GM21723 (cell line): ENCODE results near the gene COL27A1.

Source experiments
- ATAC-seq: cut with Tn5 transposase; IDR thresholded peaks from one replicate; pipeline ENCODE4 v1.9.1; 2021; ENCODE audit warnings: mild to moderate bottlenecking, moderate library complexity; ENCODE audit not compliant: unreplicated experiment

The COL27A1 gene

DNA sequence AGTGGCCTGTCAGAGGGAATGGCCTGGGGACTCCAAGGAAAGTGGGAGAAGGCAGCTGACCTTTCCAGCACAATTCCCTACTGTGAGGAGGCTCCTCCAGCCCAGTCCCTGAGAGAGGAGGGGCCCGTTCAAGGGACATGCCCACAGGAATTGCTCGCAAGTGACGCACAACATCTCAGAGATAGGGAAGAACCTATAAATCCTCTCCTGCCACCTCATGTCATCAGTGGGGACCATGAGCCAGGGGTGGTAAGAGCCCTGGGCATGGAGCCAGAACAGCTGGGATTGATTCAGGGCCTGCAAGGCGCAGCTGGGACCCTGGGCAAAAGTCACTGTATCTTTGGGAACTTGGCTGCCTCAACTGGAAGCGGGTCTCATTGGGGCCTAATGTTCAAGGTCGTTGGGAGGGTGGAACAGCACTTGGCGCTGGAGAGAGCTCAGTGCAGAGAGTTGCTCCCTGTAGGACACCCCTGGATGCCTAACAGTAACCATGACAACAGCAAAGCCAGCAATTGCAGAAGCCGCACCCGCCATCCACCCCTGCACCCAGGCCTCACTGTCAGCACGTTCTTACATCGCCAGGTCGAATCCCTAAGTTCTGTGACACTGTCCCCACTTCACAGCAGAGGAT lies 126.3 kb downstream of the COL27A1 start:
- ATAC-seq: no peak

DNA sequence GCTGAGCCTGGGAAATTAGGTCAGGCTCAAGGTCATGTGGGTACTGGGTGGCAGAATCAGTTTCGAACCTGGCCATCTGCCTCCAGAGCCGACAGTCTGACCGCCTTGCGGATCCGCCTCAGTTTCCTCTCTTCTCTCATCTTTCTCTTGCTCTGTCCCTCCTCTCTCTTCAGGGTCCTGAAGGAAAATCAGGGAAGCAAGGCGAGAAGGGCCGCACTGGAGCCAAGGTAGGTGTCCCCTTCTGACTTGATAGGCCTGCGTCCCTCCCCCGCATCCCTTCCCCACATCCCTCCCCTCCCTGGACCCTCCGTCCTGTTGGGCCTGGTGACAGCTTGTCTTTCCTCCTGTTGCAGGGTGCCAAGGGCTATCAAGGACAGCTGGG lies 126.8 kb downstream of the COL27A1 start:
- no peak for ATAC-seq

DNA sequence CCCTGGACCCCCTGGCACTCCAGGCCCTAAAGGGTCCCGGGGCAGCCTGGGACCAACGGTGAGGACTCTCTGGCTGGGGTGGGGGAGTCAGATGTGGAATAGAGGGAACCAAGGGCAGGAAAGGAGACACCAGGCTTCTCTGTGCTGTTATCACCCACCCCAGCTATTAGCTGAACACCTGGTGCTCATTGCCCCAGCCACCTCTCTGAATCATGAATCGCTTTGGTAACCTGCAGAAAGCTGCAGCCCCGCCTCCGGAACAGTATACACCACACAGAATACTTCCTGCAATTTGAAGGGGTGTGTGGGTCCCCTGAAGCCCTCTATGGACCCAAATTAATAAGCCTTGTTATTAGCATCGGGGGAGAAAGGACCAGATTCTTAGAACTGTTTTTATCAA lies 127.2 kb downstream of the COL27A1 start:
- no peak for ATAC-seq

DNA sequence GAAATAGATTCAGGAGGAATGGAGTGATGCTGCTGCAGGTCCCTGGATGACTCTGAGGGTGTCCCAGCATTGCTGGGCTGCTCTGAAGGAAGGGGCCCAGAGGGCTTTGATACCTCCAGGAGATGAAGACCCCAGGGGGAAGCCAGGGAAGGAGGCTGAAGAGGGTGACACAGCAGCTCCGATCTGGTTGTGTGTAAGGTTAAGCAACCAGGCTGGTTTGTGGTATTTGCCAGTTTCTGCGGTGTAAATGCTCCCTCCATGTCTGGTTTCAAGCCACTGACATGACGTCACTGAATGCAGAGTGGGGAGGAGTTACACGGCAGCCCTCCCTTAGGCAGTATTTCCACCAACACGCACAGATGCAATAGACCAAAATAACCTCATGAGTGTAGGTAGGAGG lies 127.6 kb downstream of the COL27A1 start:
- no peak for ATAC-seq

DNA sequence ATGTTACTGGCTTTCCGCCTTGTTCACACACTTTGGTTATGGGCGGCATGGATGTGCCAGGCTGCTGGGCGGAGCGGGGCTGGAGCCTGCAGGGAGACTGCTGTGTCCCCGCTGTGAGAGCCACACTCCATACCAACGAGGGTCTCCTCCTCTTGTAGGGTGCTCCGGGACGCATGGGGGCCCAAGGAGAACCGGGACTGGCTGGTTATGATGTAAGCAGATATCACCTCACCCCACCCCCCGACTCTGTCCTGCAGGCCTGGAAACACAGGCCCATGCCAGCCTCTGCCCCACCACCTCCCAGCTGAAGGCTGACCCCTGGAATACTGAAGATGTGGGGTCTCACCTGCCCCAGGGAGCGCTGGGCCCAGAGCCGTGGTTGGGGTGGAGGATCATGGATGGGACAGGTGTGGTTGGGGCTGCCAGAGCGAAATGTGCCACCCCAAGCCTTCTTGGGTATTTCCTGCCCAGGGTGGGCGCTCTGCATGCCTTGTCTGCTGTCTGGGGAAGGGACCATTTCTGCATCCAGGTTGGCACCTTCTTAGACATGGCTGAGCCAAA lies 128.3 kb downstream of the COL27A1 start:
- no peak for ATAC-seq

DNA sequence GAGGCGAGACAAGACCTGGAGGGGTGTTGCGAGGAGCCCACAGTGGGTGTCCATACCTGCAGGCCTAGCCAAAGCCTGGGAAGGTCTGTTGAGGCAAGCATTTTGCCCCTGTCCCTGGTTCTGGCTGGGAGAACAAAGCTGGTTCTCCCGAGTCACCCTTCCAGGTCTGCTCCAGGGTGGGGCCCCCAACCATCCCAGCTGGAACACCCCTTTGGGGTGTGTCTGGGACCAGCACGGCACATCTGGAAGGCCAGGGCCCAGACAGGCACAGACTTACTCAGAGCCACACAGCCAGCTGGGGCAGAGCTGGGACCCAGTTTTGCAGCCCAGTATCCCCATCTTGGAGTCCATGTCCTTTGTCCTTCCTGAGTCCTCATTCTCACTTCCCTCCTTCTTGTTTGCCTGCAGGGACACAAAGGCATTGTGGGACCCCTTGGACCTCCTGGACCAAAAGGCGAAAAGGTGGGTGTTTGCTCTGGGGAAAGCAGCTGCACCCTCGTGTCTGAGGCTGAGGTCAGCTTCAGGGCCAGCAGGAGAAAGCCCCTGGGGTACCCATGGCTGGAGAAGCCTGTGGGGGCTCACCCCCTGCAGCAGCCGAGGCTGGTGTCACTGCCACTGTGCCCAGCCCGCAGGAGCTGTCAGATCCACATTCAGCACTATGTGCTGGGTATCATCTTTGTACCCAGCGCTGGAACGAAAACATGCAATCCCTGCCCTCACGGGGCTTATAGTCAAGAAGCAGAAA lies 129.2 kb downstream of the COL27A1 start:
- ATAC-seq: no peak

DNA sequence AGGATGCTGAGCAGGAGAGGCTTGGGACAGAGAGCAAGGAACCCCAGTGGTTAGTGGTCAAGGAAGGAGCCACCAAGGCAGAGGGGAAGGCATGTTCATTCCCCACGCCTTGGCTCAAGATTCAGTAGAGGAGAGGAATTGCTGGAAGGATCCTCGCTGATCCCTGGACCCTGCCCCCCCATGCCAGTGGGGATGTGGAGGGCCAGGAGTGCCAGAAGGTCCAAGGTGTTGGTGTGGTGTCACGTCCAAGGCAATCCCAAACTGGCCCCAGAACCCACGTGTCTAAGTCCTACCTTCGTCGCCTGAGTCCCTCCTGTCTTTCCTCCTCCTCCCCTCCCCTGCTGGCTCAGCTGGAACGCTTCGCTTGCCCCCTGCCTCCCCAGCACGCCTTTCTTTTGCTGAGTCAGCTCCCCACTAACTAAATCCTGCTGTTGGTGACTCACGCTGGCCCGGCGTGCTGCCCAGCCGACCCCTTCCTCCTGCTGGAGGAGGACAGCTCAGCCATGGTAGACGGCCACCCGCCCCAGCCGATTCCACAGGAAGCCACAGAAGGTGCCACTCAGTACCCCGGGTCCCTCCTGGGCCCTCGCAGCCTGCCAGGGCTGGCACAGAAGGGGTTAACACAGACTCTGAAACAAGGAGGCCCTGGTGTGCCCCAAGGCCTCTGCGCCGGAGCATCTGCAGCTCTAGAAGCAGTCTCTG lies 130.0 kb downstream of the COL27A1 start:
- ATAC-seq: no peak

DNA sequence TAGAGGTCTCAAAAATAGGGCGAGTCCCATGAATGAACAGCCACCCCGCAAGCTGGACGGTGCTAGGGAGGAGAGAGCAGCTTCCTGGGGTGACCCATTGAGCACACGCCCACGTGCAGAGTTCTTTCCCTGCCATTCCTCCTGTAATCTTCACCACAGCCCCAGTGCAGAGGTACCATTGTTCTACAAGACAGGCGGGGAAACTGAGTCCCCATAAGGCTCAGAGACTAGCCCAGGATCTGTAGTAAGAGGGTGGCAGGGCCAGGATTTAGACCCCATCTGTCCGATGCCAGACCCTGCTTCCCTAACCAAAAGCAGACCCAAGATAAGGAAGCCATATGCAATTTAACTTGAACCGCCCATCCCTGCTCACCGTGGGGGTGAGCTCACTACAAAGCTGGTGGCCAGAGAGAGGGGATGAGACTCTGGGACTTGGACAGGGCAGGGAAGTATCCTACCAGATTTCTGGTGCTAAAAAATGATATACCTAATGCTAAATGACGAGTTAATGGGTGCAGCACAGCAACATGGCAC lies 130.9 kb downstream of the COL27A1 start:
- no peak for ATAC-seq

DNA sequence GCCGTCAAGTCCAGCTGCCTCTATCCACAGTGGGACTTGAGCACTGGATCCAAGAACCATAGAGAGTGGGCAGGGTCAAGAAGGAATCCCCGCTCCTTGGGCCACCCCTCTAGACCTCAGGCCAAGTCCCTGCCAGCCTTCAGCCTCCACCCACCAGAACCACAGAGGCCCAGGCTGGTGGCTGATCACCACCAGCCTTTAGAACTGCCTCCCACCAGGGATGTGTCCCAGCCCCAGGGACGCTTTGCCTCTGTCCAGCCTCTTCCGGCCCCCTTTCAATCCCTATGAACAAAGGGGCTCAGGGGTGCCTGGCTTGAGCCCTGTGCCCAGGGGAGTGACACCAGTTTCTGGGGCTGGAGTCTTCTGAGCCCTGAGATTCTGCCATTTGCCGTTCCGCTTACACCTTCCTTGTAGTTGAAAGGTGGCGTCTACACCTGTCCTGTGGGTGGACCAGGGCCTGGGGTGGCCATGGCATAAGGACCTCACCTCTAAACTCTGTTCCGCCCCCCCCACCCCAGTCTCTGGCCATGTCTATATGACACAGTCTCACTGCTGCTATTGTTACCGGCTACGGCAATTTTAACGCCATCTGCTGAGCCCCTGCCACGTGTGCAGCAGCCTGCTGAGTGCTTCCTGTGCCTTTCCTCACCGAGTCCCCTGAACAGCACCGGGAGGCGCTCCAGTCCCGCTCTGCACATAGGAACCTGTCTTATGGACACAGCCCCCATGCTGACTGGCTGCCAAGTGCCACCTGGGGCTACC lies 131.8 kb downstream of the COL27A1 start:
- no peak for ATAC-seq

DNA sequence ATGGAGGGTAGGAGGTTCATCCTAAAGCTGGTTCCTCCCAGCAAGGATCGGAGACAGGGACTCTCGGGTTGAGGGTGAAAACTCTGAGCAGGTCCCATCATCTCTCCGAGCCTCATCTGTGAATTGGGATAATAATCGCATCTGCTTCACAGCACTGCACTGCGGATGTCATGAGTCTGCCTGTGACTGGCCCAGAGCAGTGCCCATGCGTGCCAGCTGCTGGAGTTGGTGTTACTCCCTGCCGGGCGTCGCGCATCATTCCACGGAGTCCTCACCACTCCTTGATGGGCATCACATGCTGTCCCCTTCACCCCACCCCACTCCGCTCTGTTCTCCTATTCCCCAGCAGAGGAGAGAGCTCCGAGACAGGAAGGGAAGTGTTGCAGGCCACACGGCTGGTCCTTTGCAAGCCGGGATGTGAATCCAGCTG lies 132.4 kb downstream of the COL27A1 start:
- no peak for ATAC-seq

DNA sequence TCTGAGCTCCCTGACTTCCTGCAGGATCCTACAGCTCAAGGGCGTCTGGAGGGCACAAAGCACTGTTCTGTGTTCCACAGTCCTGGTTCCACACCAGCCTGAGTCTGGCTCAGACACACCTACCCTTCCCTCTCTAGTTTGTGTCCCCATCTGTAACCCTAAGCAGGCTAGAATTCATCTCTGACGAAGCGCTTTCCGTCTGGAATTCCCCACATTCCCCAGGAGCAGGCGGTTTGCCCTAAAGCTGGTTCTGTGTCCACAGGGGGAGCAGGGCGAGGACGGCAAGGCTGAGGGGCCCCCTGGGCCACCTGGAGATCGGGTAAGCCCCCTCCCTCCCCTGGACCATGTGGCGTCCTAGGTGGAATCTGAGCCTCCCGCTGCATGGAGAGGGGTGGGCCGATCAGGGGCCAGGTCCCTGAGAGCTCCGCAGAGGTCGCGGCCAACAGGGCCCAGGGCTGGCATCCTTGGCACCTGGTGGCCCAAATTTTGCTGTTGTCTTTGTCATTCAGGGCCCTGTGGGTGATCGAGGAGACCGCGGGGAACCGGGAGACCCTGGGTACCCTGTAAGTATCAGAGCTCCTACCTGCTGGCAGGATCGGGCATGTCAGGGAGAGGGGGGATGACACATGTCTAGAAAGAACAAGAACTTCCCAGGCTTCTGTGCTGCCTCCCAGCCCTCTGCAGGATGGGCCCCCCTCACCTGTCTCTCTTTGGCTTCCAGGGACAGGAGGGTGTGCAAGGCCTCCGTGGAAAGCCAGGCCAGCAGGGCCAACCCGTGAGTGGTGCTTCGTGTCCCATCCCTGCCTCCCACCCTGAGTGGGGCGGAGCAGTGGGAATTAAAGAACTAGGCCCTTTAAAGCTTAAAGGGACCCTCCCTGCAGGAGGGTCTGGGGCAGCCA lies 133.1 kb downstream of the COL27A1 start:
- no peak for ATAC-seq

DNA sequence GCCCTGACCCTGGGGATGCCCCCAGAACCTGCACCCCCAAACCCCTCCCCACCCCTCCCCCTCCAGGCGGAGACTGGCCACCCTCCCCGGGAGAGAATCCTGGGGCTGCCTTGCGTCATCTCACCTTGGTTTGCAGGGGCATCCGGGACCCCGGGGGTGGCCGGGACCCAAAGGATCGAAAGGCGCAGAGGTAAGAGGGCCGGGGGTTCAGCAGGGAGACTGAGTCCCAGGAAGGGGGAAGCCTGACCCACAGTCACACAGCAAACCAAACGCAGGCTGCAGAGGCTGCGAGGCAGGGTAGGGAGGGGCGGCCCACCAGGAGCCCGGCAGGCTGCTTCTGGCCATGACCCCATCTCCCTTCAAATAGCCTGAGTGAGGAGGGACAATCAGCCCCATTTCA lies 133.8 kb downstream of the COL27A1 start:
- no peak for ATAC-seq

DNA sequence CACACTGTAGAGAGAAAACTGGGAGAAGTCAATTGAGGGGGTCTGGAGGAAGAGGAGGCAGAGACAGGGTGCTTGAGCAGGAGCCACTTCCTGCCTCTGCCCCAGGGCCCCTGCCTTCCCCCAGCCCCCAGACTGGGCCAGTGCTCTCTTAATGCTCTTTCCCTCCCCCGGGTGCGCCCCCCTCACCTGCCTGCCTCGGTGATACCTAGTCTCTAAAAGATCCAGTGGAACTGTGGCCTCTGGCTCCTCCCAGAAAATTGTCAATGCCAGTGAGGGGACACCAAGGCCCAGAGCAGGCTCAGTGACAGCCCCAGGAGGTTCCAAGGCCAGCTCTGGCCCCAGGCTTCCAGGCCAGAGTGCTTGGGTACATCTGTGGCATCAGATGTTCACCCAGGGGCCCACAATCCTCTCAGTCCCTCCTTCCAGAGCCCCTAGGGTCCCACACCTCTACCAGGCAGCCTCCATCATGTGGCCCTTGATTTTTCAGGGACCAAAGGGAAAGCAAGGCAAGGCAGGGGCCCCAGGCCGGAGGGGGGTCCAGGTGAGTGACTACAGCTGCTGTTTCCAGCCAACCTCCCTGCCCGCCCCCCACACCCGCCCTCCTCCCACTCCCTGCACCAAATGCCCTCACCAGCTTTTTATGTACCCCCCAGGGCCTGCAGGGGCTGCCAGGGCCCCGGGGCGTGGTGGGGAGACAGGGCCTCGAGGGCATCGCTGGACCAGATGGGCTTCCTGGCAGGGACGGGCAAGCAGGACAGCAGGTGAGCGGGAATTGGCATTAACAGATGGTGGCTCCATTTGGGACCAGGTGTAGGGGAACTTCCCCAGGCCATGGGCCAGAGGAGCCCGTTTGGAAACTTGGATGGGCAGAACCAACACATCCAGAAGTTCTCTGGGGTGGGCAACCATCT lies 134.5 kb downstream of the COL27A1 start:
- no peak for ATAC-seq

DNA sequence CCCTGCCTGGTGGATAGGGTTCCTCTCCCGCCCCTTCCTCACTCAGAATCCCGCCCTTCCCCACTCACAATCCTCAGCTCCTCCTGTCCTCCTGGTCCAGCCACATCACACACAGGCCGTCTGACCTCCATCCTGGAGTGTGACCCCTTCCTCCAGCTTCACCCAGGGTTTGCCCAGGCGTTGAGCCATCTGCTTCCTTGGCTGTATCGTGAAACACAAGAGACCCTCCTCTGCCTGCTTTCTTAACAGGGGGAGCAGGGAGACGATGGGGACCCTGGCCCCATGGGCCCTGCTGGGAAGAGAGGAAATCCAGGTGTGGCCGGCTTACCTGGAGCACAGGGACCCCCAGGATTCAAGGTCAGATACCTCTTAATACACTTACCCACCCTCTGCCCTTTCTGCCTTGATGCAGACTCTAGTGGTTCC lies 135.2 kb downstream of the COL27A1 start:
- no peak for ATAC-seq

DNA sequence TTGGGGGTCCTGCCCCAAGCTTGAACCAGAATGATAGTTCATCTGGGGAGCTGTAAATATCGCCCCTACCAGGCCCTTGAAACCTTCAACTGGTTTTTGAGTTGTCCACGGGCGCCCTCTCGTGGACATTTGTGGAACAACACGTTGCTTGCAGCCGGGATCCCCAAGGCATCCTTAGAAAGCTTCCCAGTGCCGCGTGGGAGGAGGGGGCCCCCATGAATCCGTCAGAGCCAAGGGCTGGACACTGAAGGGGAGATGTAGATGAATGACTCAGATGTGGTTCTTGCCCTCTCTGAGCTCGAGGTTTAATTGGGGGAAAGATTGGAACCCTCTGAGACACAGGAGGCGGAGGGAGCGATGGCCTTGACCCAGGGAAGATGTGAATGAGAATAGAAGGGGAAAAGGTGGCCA lies 135.7 kb downstream of the COL27A1 start:
- no peak for ATAC-seq

DNA sequence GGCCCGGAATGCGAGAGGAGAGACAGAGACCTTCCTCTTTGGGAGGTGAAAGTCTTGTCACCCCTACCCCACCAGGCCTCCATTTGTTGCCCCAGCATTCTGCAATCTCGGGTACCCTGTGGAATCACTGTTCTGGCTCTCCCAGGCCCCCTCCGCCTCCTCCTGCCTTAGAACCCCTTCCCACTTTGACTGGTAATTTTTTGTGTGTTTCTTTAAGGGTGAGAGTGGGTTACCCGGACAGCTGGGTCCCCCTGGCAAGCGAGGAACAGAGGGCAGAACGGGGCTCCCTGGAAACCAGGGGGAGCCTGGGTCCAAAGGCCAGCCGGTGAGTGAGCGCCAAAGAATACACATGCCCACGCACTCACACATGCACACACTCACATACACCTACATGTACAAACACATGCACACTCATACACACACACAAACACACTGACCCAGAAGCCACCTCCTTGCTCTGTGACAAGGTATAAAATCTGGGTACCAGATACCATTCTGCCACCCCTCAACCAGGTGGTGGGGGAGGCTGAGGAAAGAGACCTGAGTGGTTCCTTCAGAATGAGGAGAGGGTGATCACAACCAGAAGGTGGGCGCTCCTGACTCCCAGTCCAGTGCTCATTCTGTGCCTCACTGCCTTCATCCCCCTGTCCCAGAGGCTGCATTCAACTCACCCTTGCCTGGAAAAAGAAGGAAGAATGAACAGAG lies 136.7 kb downstream of the COL27A1 start:
- ATAC-seq: no peak

DNA sequence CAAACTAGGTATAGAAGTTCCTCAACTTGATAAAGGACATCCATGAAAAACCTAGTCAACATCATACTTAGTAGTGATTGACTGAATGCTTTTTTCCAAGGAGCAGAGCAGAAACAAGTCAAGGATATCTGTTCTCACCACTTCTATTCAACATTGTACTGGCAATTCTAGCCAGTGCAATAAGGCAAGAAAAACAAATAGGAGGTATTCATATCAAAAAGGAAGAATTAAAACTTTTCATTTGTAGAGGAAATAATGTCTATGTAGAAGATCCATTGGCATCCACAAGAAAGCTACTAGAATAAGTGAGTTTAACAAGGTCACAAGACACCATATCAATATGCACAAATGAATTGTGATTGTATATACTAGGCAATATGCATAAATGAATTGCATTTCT lies 139.3 kb downstream of the COL27A1 start:
- ATAC-seq: no peak

DNA sequence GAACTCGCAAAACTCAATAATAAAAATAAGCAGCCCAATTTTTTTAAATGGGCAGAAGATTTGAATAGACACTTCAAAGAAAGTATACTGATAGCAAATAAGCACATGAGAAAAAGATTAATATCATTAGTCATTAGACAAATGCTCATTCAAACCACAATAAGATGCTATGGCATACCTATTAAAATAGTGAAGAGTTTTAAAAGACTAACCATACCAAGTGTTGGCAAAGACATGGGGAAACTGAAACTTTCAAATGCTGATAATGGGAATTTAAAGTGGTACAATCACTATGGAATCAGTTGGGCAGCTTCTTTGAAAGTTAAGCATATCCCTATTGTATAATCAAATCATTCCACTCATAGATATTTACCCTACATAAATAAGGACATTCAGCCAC lies 141.0 kb downstream of the COL27A1 start:
- no peak for ATAC-seq
